Calu3 (cell line): ENCODE measurements around the gene AP3D1. TPM values are rescaled to one million over a fixed set of nuclear protein-coding genes. Genes with fewer than 3 reads are reported as not detected.

ENCODE experiments used
- BruUV-seq: library from RNA; stranded (reverse); fragments of 400-500 nt; replicated peaks from 2 replicates; lab custom pipeline; 2021; lab: Mats Ljungman, UMichigan
- CTCF ChIA-PET: fragments of 300-600 bp; sonication (Branson Sonifier 250); formaldehyde crosslinking; loops from one replicate; lab custom pipeline; 2022; ENCODE audit warnings: antibody characterized with exemption; lab: Charles Lee
- DNase-seq: peaks from one replicate; pipeline ENCODE4 v3.0.0; 2022
- H3K27ac Mint-ChIP-seq: one replicate; pipeline ENCODE4 v1.8.0; 2022; ENCODE audit warnings: mixed read lengths; ENCODE audit not compliant: unreplicated experiment
- H3K27me3 Mint-ChIP-seq: one replicate; pipeline ENCODE4 v1.8.0; 2022; ENCODE audit warnings: mixed read lengths; ENCODE audit not compliant: unreplicated experiment
- H3K36me3 Mint-ChIP-seq: one replicate; pipeline ENCODE4 v1.8.0; 2022; ENCODE audit warnings: mild to moderate bottlenecking, moderate library complexity, mixed read lengths; ENCODE audit not compliant: insufficient read depth, unreplicated experiment
- H3K4me1 Mint-ChIP-seq: one replicate; pipeline ENCODE4 v1.8.0; 2022; ENCODE audit warnings: mild to moderate bottlenecking, low read depth, mixed read lengths; ENCODE audit not compliant: unreplicated experiment
- H3K4me3 Mint-ChIP-seq: one replicate; pipeline ENCODE4 v1.8.0; 2022; ENCODE audit warnings: mild to moderate bottlenecking, low read depth, moderate library complexity, mixed read lengths; ENCODE audit not compliant: unreplicated experiment
- H3K9me3 Mint-ChIP-seq: one replicate; pipeline ENCODE4 v1.8.0; 2022; ENCODE audit warnings: low read depth, mixed read lengths; ENCODE audit not compliant: unreplicated experiment
- CTCF ChIP-seq: fragments of 200-600 bp; IDR thresholded peaks from one replicate; pipeline ENCODE4 v1.8.0; 2022; ENCODE audit warnings: antibody characterized with exemption; ENCODE audit not compliant: unreplicated experiment
- intact Hi-C: fragments of 100-400 bp; cut with micrococcal nuclease; formaldehyde crosslinking; loops from one replicate; pipeline ENCODE4 v1.10.0; 2022; ENCODE audit not compliant: unreplicated experiment
- total RNA-seq: library from RNA; stranded (reverse); gene quantifications from 2 replicates; pipeline ENCODE4 v1.2.3, GENCODE V29; 2022

AP3D1 gene
- total RNA-seq, 1 experiment from 2014 or later: 107 TPM

- peaks cover 71% of the 10 kb centered on the region for H3K36me3 Mint-ChIP-seq
- intact Hi-C loops: no loop called here
- CTCF ChIA-PET: no interaction called here
- H3K4me3 Mint-ChIP-seq: no peak overlapping the region
- no peaks in the 10 kb centered on the region for H3K4me1 Mint-ChIP-seq
- H3K27me3 Mint-ChIP-seq: no peaks in the 10 kb centered on the region
- H3K27ac Mint-ChIP-seq: no peak overlapping the region
- no peak for DNase-seq
- TF ChIP-seq CTCF: no peak
- H3K9me3 Mint-ChIP-seq: no peaks in the 10 kb centered on the region
- no TSS peak for BruUV-seq
These were observed 48.2 kb downstream of the AP3D1 start for GRCh38 chr19:2103045-2103707.

GRCh38 chr19:2101417-2102335 is 49.7 kb downstream of the AP3D1 start:
- H3K9me3 Mint-ChIP-seq: no peaks in the 10 kb centered on the region
- peaks cover 71% of the 10 kb centered on the region for H3K36me3 Mint-ChIP-seq
- no peak overlapping the region for H3K4me3 Mint-ChIP-seq
- DNase-seq: no peak
- CTCF ChIA-PET: no interaction called here
- H3K27me3 Mint-ChIP-seq: no peaks in the 10 kb centered on the region
- no peaks in the 10 kb centered on the region for H3K4me1 Mint-ChIP-seq
- no peak for TF ChIP-seq CTCF
- no TSS peak for BruUV-seq
- intact Hi-C loops: no loop called here
- no peak overlapping the region for H3K27ac Mint-ChIP-seq

- no peak for DNase-seq
- intact Hi-C loops: no loop called here
- no TSS peak for BruUV-seq
- no peaks in the 10 kb centered on the region for H3K4me1 Mint-ChIP-seq
- H3K27ac Mint-ChIP-seq: no peak overlapping the region
- no peak for TF ChIP-seq CTCF
- H3K27me3 Mint-ChIP-seq: no peaks in the 10 kb centered on the region
- no peaks in the 10 kb centered on the region for H3K9me3 Mint-ChIP-seq
- CTCF ChIA-PET: no interaction called here
- no peak overlapping the region for H3K4me3 Mint-ChIP-seq
- H3K36me3 Mint-ChIP-seq: peaks cover 71% of the 10 kb centered on the region
These were observed 50.7 kb downstream of the AP3D1 start for GRCh38 chr19:2100719-2101061.

GRCh38 chr19:2099937-2100718 is 51.2 kb downstream of the AP3D1 start:
- BruUV-seq: no TSS peak
- no peaks in the 10 kb centered on the region for H3K4me1 Mint-ChIP-seq
- TF ChIP-seq CTCF: no peak
- CTCF ChIA-PET: interaction anchor here (0.8 kb wide), 1 partner anchor 61 kb away, joined by 3 read pairs; no protein-coding TSS in a partner anchor
- H3K27ac Mint-ChIP-seq: no peak overlapping the region
- H3K9me3 Mint-ChIP-seq: no peaks in the 10 kb centered on the region
- H3K4me3 Mint-ChIP-seq: no peak overlapping the region
- no peaks in the 10 kb centered on the region for H3K27me3 Mint-ChIP-seq
- H3K36me3 Mint-ChIP-seq: peaks cover 69% of the 10 kb centered on the region
- no peak for DNase-seq
- intact Hi-C loops: no loop called here
